Caco-2 (cell line): ENCODE measurements around the gene LZTS2. TPM values are rescaled to one million over a fixed set of nuclear protein-coding genes. Genes with fewer than 3 reads are reported as not detected.

ENCODE experiments used
- BruUV-seq: library from RNA; stranded (reverse); fragments of 400-500 nt; replicated peaks from 2 replicates; lab custom pipeline; 2021; lab: Mats Ljungman, UMichigan
- CTCF ChIA-PET: fragments of 300-600 bp; sonication (Branson Sonifier 250); formaldehyde crosslinking; loops from one replicate; lab custom pipeline; 2022; ENCODE audit warnings: antibody characterized with exemption; lab: Charles Lee
- POLR2A ChIA-PET: fragments of 300-600 bp; sonication (Branson Sonifier 250); formaldehyde crosslinking; loops from one replicate; lab custom pipeline; 2022; ENCODE audit warnings: antibody characterized with exemption; lab: Charles Lee
- DNase-seq, 2 experiments: peaks; one replicate each; pipeline versions ENCODE4 v3.0.0 to v3.0.0-alpha.2; 2020 to 2022
- H3K27me3 ChIP-seq: replicated peaks from 2 replicates; pipeline ENCODE4 v1.6.0; 2011; ENCODE audit warnings: low read length; ENCODE audit not compliant: control insufficient read depth, insufficient read depth
- H3K36me3 ChIP-seq: 2 replicates; pipeline ENCODE4 v1.5.1; 2011; ENCODE audit warnings: low read length; ENCODE audit not compliant: control insufficient read depth, insufficient read depth
- H3K4me1 ChIP-seq: fragments of 250-450 bp; sonication (Bioruptor Pico); 2 replicates; pipeline ENCODE4 v1.5.1; 2020; ENCODE audit warnings: mild to moderate bottlenecking
- H3K4me3 ChIP-seq: 2 replicates; pipeline ENCODE4 v1.5.1; 2011; ENCODE audit warnings: low read depth, mild to moderate bottlenecking, control low read depth, low read length
- H3K9me3 ChIP-seq: fragments of 250-450 bp; sonication (Bioruptor Pico); 2 replicates; pipeline ENCODE4 v1.5.1; 2020; ENCODE audit warnings: mild to moderate bottlenecking, moderate library complexity
- H3K27ac Mint-ChIP-seq: one replicate; pipeline ENCODE4 v1.8.0; 2022; ENCODE audit warnings: mixed read lengths; ENCODE audit not compliant: unreplicated experiment
- H3K27me3 Mint-ChIP-seq: one replicate; pipeline ENCODE4 v1.8.0; 2022; ENCODE audit warnings: mixed read lengths; ENCODE audit not compliant: insufficient read depth, unreplicated experiment
- H3K36me3 Mint-ChIP-seq: one replicate; pipeline ENCODE4 v1.8.0; 2022; ENCODE audit warnings: mild to moderate bottlenecking, mixed read lengths; ENCODE audit not compliant: insufficient read depth, unreplicated experiment
- H3K4me1 Mint-ChIP-seq: one replicate; pipeline ENCODE4 v1.8.0; 2022; ENCODE audit warnings: low read depth, mixed read lengths; ENCODE audit not compliant: unreplicated experiment
- H3K4me3 Mint-ChIP-seq: one replicate; pipeline ENCODE4 v1.8.0; 2022; ENCODE audit warnings: mild to moderate bottlenecking, moderate library complexity, mixed read lengths; ENCODE audit not compliant: unreplicated experiment
- H3K9me3 Mint-ChIP-seq: one replicate; pipeline ENCODE4 v1.8.0; 2022; ENCODE audit warnings: mixed read lengths; ENCODE audit not compliant: unreplicated experiment
- CTCF ChIP-seq, 2 experiments: fragments of 200-600 bp in 1 of 2; IDR thresholded peaks; 1 replicate in 1 of 2; 2 replicates in 1 of 2; pipeline versions ENCODE4 v1.5.1 to v1.8.0; 2011 to 2022; ENCODE audit warnings: antibody characterized with exemption in 1 of 2, control low read depth in 1 of 2, inconsistent platforms in 1 of 2, low read depth in 1 of 2, low read length in 1 of 2, mild to moderate bottlenecking in 1 of 2, moderate library complexity in 1 of 2; ENCODE audit not compliant: insufficient read depth in 1 of 2, severe bottlenecking in 1 of 2, unreplicated experiment in 1 of 2
- intact Hi-C: fragments of 100-400 bp; cut with micrococcal nuclease; formaldehyde crosslinking; loops from one replicate; pipeline ENCODE4 v1.10.0; 2022; ENCODE audit not compliant: unreplicated experiment
- total RNA-seq: library from RNA; stranded (reverse); gene quantifications from 2 replicates; pipeline ENCODE4 v1.2.3, GENCODE V29; 2022

Gene LZTS2
- total RNA-seq, 1 experiment from 2014 or later, result 53.3 TPM

- ChIA-PET CTCF (interaction anchor here (0.6 to 1.3 kb wide), 2 partner anchors 14 to 107 kb away, joined by 3 read pairs; no protein-coding TSS in a partner anchor), POLR2A (interaction anchor here (1.2 kb wide), 1 partner anchor 8 kb away, joined by 7 read pairs; no protein-coding TSS in a partner anchor)
- no peaks in the 10 kb centered on the region for H3K27me3 ChIP-seq
Observed at GRCh38 chr10:101035314-101035713, 35.7 kb downstream of the LZTS2 start.

GRCh38 chr10:101035916-101036702 lies 36.5 kb downstream of the LZTS2 start:
- no peak for TF ChIP-seq CTCF (IDR thresholded peaks at IDR 0.05; ENCODE audit: insufficient read depth in 1 of 2, low read depth in 1 of 2, low read length in 1 of 2, severe bottlenecking in 1 of 2, unreplicated experiment in 1 of 2)
- intact Hi-C loops, result no loop called here

More at GRCh38 chr10:101035314-101035713, 35.7 kb downstream of the LZTS2 start:
- no peak for DNase-seq
- no TSS peak for BruUV-seq
- Mint-ChIP-seq H3K36me3 (peaks cover 16% of the 10 kb centered on the region), H3K27ac (no peak overlapping the region), H3K9me3 (no peaks in the 10 kb centered on the region), H3K27me3 (no peaks in the 10 kb centered on the region), H3K4me3 (no peak overlapping the region), H3K4me1 (peaks cover 17% of the 10 kb centered on the region)
- intact Hi-C loops, result no loop called here
- H3K4me1 ChIP-seq, result peaks cover 30% of the 10 kb centered on the region
- H3K36me3 ChIP-seq, result no peaks in the 10 kb centered on the region
- H3K9me3 ChIP-seq, result no peaks in the 10 kb centered on the region
- TF ChIP-seq CTCF (IDR thresholded peaks at IDR 0.05; ENCODE audit: insufficient read depth in 1 of 2, low read depth in 1 of 2, low read length in 1 of 2, severe bottlenecking in 1 of 2, unreplicated experiment in 1 of 2), result no peak
- H3K4me3 ChIP-seq, result no peak overlapping the region

GRCh38 chr10:101036726-101037125 lies 37.1 kb downstream of the LZTS2 start:
- no peak overlapping the region for H3K4me3 ChIP-seq
- peaks cover 7% of the 10 kb centered on the region for H3K36me3 Mint-ChIP-seq
- ChIA-PET POLR2A (no interaction called here), CTCF (interaction anchor here (2.0 kb wide), 1 partner anchor 106 kb away, joined by 5 read pairs; no protein-coding TSS in a partner anchor)
- no peak overlapping the region for H3K27ac Mint-ChIP-seq
- no TSS peak for BruUV-seq
- no peaks in the 10 kb centered on the region for H3K27me3 ChIP-seq
- H3K27me3 Mint-ChIP-seq, result no peaks in the 10 kb centered on the region
- intact Hi-C loops, result no loop called here
- peaks cover 17% of the 10 kb centered on the region for H3K4me1 Mint-ChIP-seq
- no peaks in the 10 kb centered on the region for H3K36me3 ChIP-seq
- no peaks in the 10 kb centered on the region for H3K9me3 ChIP-seq
- no peak for TF ChIP-seq CTCF (IDR thresholded peaks at IDR 0.05; ENCODE audit: insufficient read depth in 1 of 2, low read depth in 1 of 2, low read length in 1 of 2, severe bottlenecking in 1 of 2, unreplicated experiment in 1 of 2)
- H3K9me3 Mint-ChIP-seq, result no peaks in the 10 kb centered on the region
- peaks cover 38% of the 10 kb centered on the region for H3K4me1 ChIP-seq
- H3K4me3 Mint-ChIP-seq, result no peak overlapping the region
- no peak for DNase-seq

More at GRCh38 chr10:101035916-101036702, 36.5 kb downstream of the LZTS2 start:
- CTCF ChIA-PET, result no interaction called here
- H3K27me3 Mint-ChIP-seq, result no peaks in the 10 kb centered on the region
- no peak overlapping the region for H3K27ac Mint-ChIP-seq
- peaks cover 34% of the 10 kb centered on the region for H3K4me1 ChIP-seq
- H3K9me3 Mint-ChIP-seq, result no peaks in the 10 kb centered on the region
- no peaks in the 10 kb centered on the region for H3K36me3 ChIP-seq
- H3K36me3 Mint-ChIP-seq, result peaks cover 14% of the 10 kb centered on the region
- BruUV-seq, result no TSS peak
- H3K9me3 ChIP-seq, result no peaks in the 10 kb centered on the region
- POLR2A ChIA-PET, result no interaction called here
- no peak overlapping the region for H3K4me3 ChIP-seq
- no peak overlapping the region for H3K4me3 Mint-ChIP-seq
- no peaks in the 10 kb centered on the region for H3K27me3 ChIP-seq
- DNase-seq, result no peak
- H3K4me1 Mint-ChIP-seq, result peaks cover 17% of the 10 kb centered on the region
